HepG2 (cell line): ENCODE results near the gene PTGR1. TPM values are rescaled to one million over a fixed set of nuclear protein-coding genes. Genes with fewer than 3 reads are reported as not detected.

Source experiments
- ATAC-seq: fragments of 200-7000 bp; cut with Tn5 transposase; 3 replicates; pipeline ENCODE4 v1.9.1; 2020; ENCODE audit warnings: mild to moderate bottlenecking, moderate library complexity
- BruUV-seq: library from RNA; stranded (reverse); fragments of 400-500 nt; replicated peaks from 2 replicates; lab custom pipeline; 2021; lab: Mats Ljungman, UMichigan
- CTCF ChIA-PET: fragments of 300-600 bp; formaldehyde crosslinking; extraction: SDS; loops from one replicate; lab custom pipeline; 2021; ENCODE audit warnings: low total read pairs, inconsistent platforms, low intra/inter-chr PET ratio; lab: Yijun Ruan, JAX
- POLR2A ChIA-PET: fragments of 350-600 bp; sonication (Branson Sonifier 250); formaldehyde crosslinking; loops from one replicate; lab custom pipeline; 2020; ENCODE audit warnings: antibody characterized with exemption, inconsistent platforms; lab: Yijun Ruan, JAX
- DNase-seq: peaks from one replicate; pipeline ENCODE4 v3.0.0-alpha.2; 2015; ENCODE audit warnings: low spot score
- FAIRE-seq: peaks from 3 replicates; lab custom pipeline; 2011; peaks lifted over from hg19 to GRCh38; lab: Jason Lieb, UNC
- H2AFZ ChIP-seq: one replicate; pipeline ENCODE4 v1.6.1; 2011; ENCODE audit warnings: low read length, inconsistent platforms
- H3K27ac ChIP-seq: fragments of 300-600 bp; 3 replicates; pipeline ENCODE4 v1.8.0; 2011; ENCODE audit warnings: mixed run types, mild to moderate bottlenecking, mixed read lengths, low read length, inconsistent platforms; ENCODE audit not compliant: insufficient read depth; ENCODE audit errors: extremely low read length
- H3K27me3 ChIP-seq, 2 experiments: fragments of 200-600 bp in 1 of 2; 2 replicates in 1 of 2; 3 replicates in 1 of 2; pipeline versions ENCODE4 v1.6.0 to v1.8.0; 2011; ENCODE audit warnings: low read length in 2 of 2, mild to moderate bottlenecking in 2 of 2, moderate library complexity in 2 of 2, inconsistent platforms in 1 of 2; ENCODE audit not compliant: insufficient read depth in 2 of 2, control insufficient read depth in 1 of 2
- H3K36me3 ChIP-seq, 2 experiments: fragments of 200-600 bp in 1 of 2; replicated peaks in 1 of 2; 2 replicates in 1 of 2; 3 replicates in 1 of 2; pipeline versions ENCODE4 v1.5.1 to v1.8.0; 2011; ENCODE audit warnings: low read length in 2 of 2, inconsistent platforms in 1 of 2; ENCODE audit not compliant: insufficient read depth in 2 of 2, control insufficient read depth in 1 of 2
- H3K4me1 ChIP-seq: 2 replicates; pipeline ENCODE4 v1.5.1; 2012; ENCODE audit warnings: low read length, inconsistent platforms; ENCODE audit not compliant: insufficient read depth
- H3K4me2 ChIP-seq: 2 replicates; pipeline ENCODE4 v1.6.0; 2011; ENCODE audit warnings: low read depth, low read length, inconsistent platforms
- H3K4me3 ChIP-seq, 3 experiments: fragments of 200-600 bp in 1 of 3; sonication (generic), shearing (Covaris generic) in 1 of 3; replicated peaks in 1 of 3; 2 replicates each; pipeline ENCODE4 v1.5.1; 2011 to 2016; ENCODE audit warnings: low read length in 3 of 3, inconsistent platforms in 2 of 3, low read depth in 2 of 3, mild to moderate bottlenecking in 2 of 3, control low read depth in 1 of 3, mixed read lengths in 1 of 3; ENCODE audit not compliant: insufficient read depth in 1 of 3
- H3K79me2 ChIP-seq: one replicate; pipeline ENCODE4 v1.6.1; 2011; ENCODE audit warnings: low read length, inconsistent platforms; ENCODE audit not compliant: insufficient read depth
- H3K9ac ChIP-seq: 2 replicates; pipeline ENCODE4 v1.6.0; 2011; ENCODE audit warnings: mild to moderate bottlenecking, low read depth, low read length, inconsistent platforms; ENCODE audit not compliant: insufficient read depth
- H3K9me3 ChIP-seq: 2 replicates; pipeline ENCODE4 v1.5.1; 2012; ENCODE audit warnings: mild to moderate bottlenecking, low read length
- H4K20me1 ChIP-seq: 2 replicates; pipeline ENCODE4 v1.6.0; 2011; ENCODE audit warnings: inconsistent platforms, mild to moderate bottlenecking, low read length, moderate library complexity; ENCODE audit not compliant: insufficient read depth
- ATF1 ChIP-seq: IDR thresholded peaks from 2 replicates; pipeline ENCODE4 v1.6.1; 2016; ENCODE audit warnings: mild to moderate bottlenecking, control low read depth
- ATF7-NPFF ChIP-seq: sonication (generic); formaldehyde crosslinking; IDR thresholded peaks from 2 replicates; pipeline ENCODE4 v1.8.1; 2023; ENCODE audit warnings: mild to moderate bottlenecking, low read depth, missing genetic modification reagents, moderate library complexity
- JUND ChIP-seq: sonication (generic); formaldehyde crosslinking; IDR thresholded peaks from 2 replicates; pipeline ENCODE4 v1.8.0; 2022; ENCODE audit warnings: mild to moderate bottlenecking, missing genetic modification reagents
- PHF20 ChIP-seq: sonication (generic); formaldehyde crosslinking; IDR thresholded peaks from 2 replicates; pipeline ENCODE4 v1.5.0; 2020; ENCODE audit warnings: mild to moderate bottlenecking, missing genetic modification reagents
- ZNF136 ChIP-seq: sonication (generic); formaldehyde crosslinking; IDR thresholded peaks from 2 replicates; pipeline ENCODE4 v1.8.1; 2022; ENCODE audit warnings: low read depth, mild to moderate bottlenecking, moderate library complexity, missing genetic modification reagents
- ZNF33A ChIP-seq: sonication (generic); formaldehyde crosslinking; IDR thresholded peaks from 2 replicates; pipeline ENCODE4 v1.5.1; 2020; ENCODE audit warnings: missing genetic modification reagents, mild to moderate bottlenecking, moderate library complexity, borderline replicate concordance
- ZNF484 ChIP-seq: sonication (generic); formaldehyde crosslinking; IDR thresholded peaks from 2 replicates; pipeline ENCODE4 v1.5.1; 2020; ENCODE audit warnings: mild to moderate bottlenecking, low read depth, missing genetic modification reagents, borderline replicate concordance
- ZSCAN29 ChIP-seq: sonication (generic); formaldehyde crosslinking; conservative IDR thresholded peaks from 2 replicates; pipeline ENCODE4 v1.4.0; 2020; ENCODE audit warnings: mild to moderate bottlenecking, missing genetic modification reagents
- WGBS: methylation state at CpG from one replicate; pipeline ENCODE4 v1.1.6; 2017; ENCODE audit warnings: low lambda C conversion rate; 5-methylcytosine and 5-hydroxymethylcytosine counted together
- in situ Hi-C: cut with HindIII; loops from 2 replicates; pipeline ENCODE4 v1.10.0; 2017; ENCODE audit warnings: low pct_unique_long_range_greater_than_20kb; ENCODE audit not compliant: extremely low pct_ligation_motif_present
- intact Hi-C: fragments of 100-400 bp; cut with micrococcal nuclease; formaldehyde crosslinking; loops from one replicate; pipeline ENCODE4 v1.10.0; 2022; ENCODE audit not compliant: unreplicated experiment
- polyA plus RNA-seq, 8 experiments: library from polyadenylated mRNA; depleted of rRNA in 3 of 8; stranded (reverse) in 7 of 8; unstranded in 1 of 8; fragments of >200 nt; fragmentation: Illumina TruSeq in 4 of 8; extraction: Trizol in 4 of 8; gene quantifications; 2 replicates each; pipeline versions ENCODE4 v1.2.1 to v1.2.3, GENCODE V29; 2011 to 2016; ENCODE audit warnings: low read depth in 4 of 8, missing spikeins in 1 of 8, mixed read lengths in 1 of 8; ENCODE audit not compliant: insufficient read depth in 1 of 8
- total RNA-seq, 5 experiments: library from RNA; depleted of rRNA; stranded (reverse); fragments of >200 nt; fragmentation: Illumina TruSeq; extraction: Trizol; gene quantifications; 2 replicates each; pipeline ENCODE4 v1.2.3, GENCODE V29; 2016; ENCODE audit warnings: low read depth in 1 of 5
- TF ChIP-seq, protein P1 (sequence below): IDR thresholded peaks from 2 replicates; pipeline ENCODE4 v1.6.1; 2016; ENCODE audit warnings: low read depth, borderline replicate concordance
- TF ChIP-seq, protein P2 (sequence below): sonication (generic); formaldehyde crosslinking; IDR thresholded peaks from 2 replicates; pipeline ENCODE4 v1.5.0; 2020; ENCODE audit warnings: mild to moderate bottlenecking, missing genetic modification reagents
- TF ChIP-seq, protein P3 (sequence below): sonication (generic); formaldehyde crosslinking; conservative IDR thresholded peaks from 2 replicates; pipeline ENCODE4 v1.8.0; 2022; ENCODE audit warnings: missing genetic modification reagents

PTGR1 gene
- total and polyA plus RNA-seq, 2 of the 13 experiments (the other 11 are each of a cell fraction or from before 2014, with no cell fraction given) = 6.0 to 15.8 TPM

DNA sequence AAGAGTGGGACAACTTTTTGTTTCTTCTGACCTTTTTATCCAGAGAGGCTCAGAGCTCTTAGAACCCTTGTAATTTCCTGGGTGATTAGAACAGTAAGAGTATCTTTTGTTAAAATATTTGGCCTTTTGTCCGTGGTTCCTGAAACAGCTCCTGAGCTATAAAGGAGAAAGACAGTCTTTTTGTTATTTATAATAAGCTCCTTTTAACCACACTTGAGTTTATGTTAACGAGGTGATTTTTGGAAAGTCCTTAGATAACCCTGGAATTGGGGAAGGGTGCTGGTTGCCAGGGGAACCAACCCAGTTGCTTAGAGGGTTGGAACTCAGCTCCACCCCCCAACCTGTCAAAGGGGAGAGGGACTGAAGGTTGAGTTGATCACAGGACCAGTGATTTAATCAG, 69.7 kb downstream of the PTGR1 start (continued):
- TF ChIP-seq, protein P1, sequence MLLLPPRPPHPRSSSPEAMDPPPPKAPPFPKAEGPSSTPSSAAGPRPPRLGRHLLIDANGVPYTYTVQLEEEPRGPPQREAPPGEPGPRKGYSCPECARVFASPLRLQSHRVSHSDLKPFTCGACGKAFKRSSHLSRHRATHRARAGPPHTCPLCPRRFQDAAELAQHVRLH = no peak
- TF ChIP-seq ZSCAN29 (CRISPR knock-in tag) = no peak

DNA sequence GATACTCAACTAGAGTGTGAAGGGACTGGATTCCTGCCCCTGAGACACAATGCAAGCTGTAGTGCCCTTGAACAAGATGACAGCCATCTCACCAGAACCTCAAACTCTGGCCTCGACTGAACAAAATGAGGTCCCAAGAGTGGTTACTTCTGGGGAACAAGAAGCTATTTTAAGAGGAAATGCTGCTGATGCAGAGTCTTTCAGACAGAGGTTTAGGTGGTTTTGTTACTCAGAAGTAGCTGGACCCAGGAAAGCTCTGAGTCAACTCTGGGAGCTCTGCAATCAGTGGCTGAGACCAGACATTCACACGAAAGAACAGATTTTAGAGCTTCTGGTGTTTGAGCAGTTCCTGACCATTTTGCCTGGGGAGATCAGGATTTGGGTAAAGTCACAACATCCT, 72.1 kb downstream of the PTGR1 start:
- H3K4me2 ChIP-seq = no peak overlapping the region
- CTCF ChIA-PET = no interaction called here
- TF ChIP-seq ZNF136 (CRISPR knock-in tag) = no peak
- no peak for TF ChIP-seq JUND (CRISPR knock-in tag)
- no peak for TF ChIP-seq ATF1
- TF ChIP-seq ATF7-NPFF (CRISPR knock-in tag) = no peak
- no peak for TF ChIP-seq ZNF484 (CRISPR knock-in tag)
- TF ChIP-seq ZNF33A (CRISPR knock-in tag) = no peak
- TF ChIP-seq, protein P2, sequence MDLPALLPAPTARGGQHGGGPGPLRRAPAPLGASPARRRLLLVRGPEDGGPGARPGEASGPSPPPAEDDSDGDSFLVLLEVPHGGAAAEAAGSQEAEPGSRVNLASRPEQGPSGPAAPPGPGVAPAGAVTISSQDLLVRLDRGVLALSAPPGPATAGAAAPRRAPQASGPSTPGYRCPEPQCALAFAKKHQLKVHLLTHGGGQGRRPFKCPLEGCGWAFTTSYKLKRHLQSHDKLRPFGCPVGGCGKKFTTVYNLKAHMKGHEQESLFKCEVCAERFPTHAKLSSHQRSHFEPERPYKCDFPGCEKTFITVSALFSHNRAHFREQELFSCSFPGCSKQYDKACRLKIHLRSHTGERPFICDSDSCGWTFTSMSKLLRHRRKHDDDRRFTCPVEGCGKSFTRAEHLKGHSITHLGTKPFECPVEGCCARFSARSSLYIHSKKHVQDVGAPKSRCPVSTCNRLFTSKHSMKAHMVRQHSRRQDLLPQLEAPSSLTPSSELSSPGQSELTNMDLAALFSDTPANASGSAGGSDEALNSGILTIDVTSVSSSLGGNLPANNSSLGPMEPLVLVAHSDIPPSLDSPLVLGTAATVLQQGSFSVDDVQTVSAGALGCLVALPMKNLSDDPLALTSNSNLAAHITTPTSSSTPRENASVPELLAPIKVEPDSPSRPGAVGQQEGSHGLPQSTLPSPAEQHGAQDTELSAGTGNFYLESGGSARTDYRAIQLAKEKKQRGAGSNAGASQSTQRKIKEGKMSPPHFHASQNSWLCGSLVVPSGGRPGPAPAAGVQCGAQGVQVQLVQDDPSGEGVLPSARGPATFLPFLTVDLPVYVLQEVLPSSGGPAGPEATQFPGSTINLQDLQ = no peak
- no peak for TF ChIP-seq PHF20
- TF ChIP-seq, protein P3, sequence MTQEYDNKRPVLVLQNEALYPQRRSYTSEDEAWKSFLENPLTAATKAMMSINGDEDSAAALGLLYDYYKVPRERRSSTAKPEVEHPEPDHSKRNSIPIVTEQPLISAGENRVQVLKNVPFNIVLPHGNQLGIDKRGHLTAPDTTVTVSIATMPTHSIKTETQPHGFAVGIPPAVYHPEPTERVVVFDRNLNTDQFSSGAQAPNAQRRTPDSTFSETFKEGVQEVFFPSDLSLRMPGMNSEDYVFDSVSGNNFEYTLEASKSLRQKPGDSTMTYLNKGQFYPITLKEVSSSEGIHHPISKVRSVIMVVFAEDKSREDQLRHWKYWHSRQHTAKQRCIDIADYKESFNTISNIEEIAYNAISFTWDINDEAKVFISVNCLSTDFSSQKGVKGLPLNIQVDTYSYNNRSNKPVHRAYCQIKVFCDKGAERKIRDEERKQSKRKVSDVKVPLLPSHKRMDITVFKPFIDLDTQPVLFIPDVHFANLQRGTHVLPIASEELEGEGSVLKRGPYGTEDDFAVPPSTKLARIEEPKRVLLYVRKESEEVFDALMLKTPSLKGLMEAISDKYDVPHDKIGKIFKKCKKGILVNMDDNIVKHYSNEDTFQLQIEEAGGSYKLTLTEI (CRISPR knock-in tag) = no peak
- no peaks in the 10 kb centered on the region for H4K20me1 ChIP-seq
- H3K9ac ChIP-seq = no peak overlapping the region
- H2AFZ ChIP-seq = no peak overlapping the region
- no TSS peak for BruUV-seq
- no peaks in the 10 kb centered on the region for H3K79me2 ChIP-seq
- 100% methylated on average over 2 of the region's 2 CpGs for WGBS
- no peak for FAIRE-seq
- peaks cover 18% of the 10 kb centered on the region for H3K4me1 ChIP-seq
- H3K4me3 ChIP-seq = no peak overlapping the region
- ATAC-seq = no peak
- intact Hi-C loops = no loop called here
- no peaks in the 10 kb centered on the region for H3K9me3 ChIP-seq
- no peak overlapping the region for H3K27ac ChIP-seq
- H3K36me3 ChIP-seq = peaks cover 0 to 5% of the 10 kb centered on the region in 2 experiments; a peak in 1 of 5 replicates
- no peaks in the 10 kb centered on the region; a peak in 1 of 5 replicates for H3K27me3 ChIP-seq
- no peak for DNase-seq
- in situ Hi-C loops = no loop called here
- POLR2A ChIA-PET = no interaction called here
